Nephron progenitor cell (in vitro differentiated cells): ENCODE results near the gene CACNA1C.

Experiments
- DNase-seq: peaks from one replicate; pipeline ENCODE4 v3.0.0; 2021
- H3K27ac Mint-ChIP-seq: 2 replicates; pipeline ENCODE4 v1.8.0; 2021; ENCODE audit warnings: mild to moderate bottlenecking, moderate library complexity, mixed read lengths
- H3K27me3 Mint-ChIP-seq: 2 replicates; pipeline ENCODE4 v1.8.0; 2021; ENCODE audit warnings: mild to moderate bottlenecking, low read depth, mixed read lengths; ENCODE audit not compliant: poor library complexity
- H3K36me3 Mint-ChIP-seq: 2 replicates; pipeline ENCODE4 v1.8.0; 2021; ENCODE audit warnings: low read depth, mixed read lengths
- H3K4me1 Mint-ChIP-seq: 2 replicates; pipeline ENCODE4 v1.8.0; 2021; ENCODE audit warnings: mixed read lengths
- H3K4me3 Mint-ChIP-seq: 2 replicates; pipeline ENCODE4 v1.8.0; 2021; ENCODE audit warnings: mild to moderate bottlenecking, moderate library complexity, mixed read lengths
- H3K9me3 Mint-ChIP-seq: 2 replicates; pipeline ENCODE4 v1.8.0; 2021; ENCODE audit warnings: mild to moderate bottlenecking, moderate library complexity, mixed read lengths
- TF ChIP-seq, protein P1 (sequence below): fragments of 200-600 bp; sonication (generic); IDR thresholded peaks from 2 replicates; pipeline ENCODE4 v1.5.0; 2021; ENCODE audit warnings: antibody characterized with exemption

CACNA1C gene

DNA sequence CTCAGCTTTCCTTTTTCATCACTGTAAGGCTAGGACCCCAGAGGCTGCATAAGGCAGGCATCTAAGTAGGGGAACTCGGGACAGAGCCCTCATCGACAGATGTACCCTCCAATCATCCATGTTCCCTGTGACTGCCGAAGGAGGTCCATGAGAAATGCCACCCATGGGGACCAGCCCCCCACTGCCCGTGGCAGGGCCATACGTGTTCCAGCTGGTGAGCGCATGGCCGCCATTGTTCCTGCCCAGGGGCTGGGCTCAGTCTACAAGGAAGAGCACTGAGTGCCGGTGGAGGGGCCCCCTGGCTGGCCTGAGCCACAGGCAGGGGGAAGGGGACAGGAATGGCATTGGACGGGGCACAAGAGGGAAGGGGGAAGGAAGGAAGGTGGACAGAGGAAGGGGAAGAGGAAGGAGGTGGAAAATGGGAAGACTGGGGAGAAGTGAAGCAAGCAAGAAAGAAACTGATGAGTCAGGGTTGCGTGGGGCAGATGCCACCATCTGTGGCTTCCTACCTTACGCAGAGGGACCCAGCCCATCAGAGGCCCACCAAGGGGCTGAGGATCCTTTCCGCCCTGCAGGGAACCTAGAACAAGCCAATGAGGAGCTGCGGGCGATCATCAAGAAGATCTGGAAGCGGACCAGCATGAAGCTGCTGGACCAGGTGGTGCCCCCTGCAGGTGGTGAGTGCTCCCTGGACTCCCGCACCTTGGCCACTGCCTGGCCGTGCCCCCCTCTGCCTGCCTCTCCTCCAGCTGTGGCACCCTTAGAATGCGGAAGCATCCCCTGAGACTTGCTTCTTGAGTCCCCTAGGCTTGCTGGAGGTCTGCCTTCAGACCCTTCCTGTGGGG is 621.4 kb downstream of the CACNA1C start:
- H3K4me1 Mint-ChIP-seq, result peaks cover 20% of the 10 kb centered on the region
- no peaks in the 10 kb centered on the region for H3K36me3 Mint-ChIP-seq
- no peak overlapping the region for H3K4me3 Mint-ChIP-seq
- H3K27me3 Mint-ChIP-seq, result peaks cover 4% of the 10 kb centered on the region
- H3K9me3 Mint-ChIP-seq, result no peaks in the 10 kb centered on the region
- DNase-seq, result no peak
- H3K27ac Mint-ChIP-seq, result no peak overlapping the region
- TF ChIP-seq, protein P1, sequence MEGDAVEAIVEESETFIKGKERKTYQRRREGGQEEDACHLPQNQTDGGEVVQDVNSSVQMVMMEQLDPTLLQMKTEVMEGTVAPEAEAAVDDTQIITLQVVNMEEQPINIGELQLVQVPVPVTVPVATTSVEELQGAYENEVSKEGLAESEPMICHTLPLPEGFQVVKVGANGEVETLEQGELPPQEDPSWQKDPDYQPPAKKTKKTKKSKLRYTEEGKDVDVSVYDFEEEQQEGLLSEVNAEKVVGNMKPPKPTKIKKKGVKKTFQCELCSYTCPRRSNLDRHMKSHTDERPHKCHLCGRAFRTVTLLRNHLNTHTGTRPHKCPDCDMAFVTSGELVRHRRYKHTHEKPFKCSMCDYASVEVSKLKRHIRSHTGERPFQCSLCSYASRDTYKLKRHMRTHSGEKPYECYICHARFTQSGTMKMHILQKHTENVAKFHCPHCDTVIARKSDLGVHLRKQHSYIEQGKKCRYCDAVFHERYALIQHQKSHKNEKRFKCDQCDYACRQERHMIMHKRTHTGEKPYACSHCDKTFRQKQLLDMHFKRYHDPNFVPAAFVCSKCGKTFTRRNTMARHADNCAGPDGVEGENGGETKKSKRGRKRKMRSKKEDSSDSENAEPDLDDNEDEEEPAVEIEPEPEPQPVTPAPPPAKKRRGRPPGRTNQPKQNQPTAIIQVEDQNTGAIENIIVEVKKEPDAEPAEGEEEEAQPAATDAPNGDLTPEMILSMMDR, result no peak

DNA sequence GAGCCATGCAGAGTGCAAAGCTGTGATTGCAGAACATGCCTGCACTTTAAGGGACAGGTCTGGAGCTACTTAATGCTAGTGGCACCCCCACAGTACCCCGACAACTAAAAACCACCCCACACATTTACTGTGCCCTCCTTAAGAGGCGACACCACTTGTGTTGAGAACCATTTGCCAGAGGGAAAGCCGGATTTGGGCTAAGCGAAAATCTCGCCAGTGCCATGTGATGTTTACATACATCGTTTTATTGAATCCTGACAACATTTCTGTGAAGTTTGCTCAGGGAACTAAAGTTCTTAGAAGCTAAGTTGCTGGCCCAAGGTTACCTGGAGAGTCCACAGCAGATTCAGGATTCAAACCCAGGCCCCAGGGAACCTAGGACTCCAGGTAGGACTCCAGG is 623.0 kb downstream of the CACNA1C start:
- H3K27ac Mint-ChIP-seq, result no peak overlapping the region
- no peak overlapping the region for H3K4me3 Mint-ChIP-seq
- no peaks in the 10 kb centered on the region for H3K9me3 Mint-ChIP-seq
- H3K36me3 Mint-ChIP-seq, result no peaks in the 10 kb centered on the region
- TF ChIP-seq, protein P1, result no peak
- no peaks in the 10 kb centered on the region for H3K27me3 Mint-ChIP-seq
- peaks cover 32% of the 10 kb centered on the region for H3K4me1 Mint-ChIP-seq
- DNase-seq, result no peak

DNA sequence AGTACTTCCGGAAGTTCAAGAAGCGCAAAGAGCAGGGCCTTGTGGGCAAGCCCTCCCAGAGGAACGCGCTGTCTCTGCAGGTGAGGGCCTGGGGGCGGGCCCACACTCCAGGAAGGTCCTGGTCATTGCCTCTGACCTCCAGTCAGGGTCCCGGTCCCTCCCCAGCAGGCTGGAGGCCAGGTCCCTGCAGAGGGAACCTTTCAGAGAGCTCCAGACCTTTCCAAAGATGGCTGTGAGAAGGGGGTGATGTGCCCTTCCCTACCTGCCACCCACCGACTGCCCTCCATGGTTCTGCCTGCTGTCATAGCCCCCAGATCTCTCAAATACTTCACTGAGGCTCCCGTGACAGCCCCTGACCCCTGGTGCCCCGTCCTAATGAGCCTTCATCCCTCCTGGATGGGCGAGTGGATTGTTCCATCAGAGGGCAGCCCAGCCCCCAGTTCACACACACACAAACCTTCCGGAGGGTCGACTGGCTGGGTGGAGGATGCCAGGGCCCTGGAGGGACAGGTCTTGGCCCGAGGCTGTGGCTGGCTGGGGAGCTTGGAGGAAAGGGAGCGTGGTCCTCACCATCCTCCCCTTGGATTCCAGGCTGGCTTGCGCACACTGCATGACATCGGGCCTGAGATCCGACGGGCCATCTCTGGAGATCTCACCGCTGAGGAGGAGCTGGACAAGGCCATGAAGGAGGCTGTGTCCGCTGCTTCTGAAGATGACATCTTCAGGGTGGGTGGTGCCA is 624.5 kb downstream of the CACNA1C start:
- TF ChIP-seq, protein P1, result no peak
- Mint-ChIP-seq H3K27ac (no peak overlapping the region), H3K27me3 (no peaks in the 10 kb centered on the region), H3K4me1 (peaks cover 47% of the 10 kb centered on the region), H3K9me3 (no peaks in the 10 kb centered on the region), H3K36me3 (no peaks in the 10 kb centered on the region), H3K4me3 (no peak overlapping the region)
- no peak for DNase-seq

DNA sequence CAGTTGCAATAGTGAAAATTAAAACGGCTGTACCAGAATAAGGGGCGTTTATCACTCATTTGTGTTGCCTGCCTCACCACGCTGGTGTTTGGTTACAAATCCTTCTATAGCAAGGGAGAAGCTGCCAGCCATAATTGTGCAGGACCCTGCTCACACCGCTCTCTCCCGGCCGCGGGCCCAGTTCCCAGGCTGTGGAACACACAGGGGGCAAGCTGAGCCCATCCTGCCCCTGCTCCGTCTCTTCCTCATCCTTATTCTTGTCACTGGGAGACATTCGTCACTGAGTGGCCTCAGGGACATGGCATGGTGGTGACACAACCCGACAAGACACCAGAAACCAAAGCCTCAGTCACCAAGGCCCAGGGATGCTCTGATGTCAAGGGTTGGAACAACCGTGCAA is 625.6 kb downstream of the CACNA1C start:
- Mint-ChIP-seq H3K9me3 (peaks cover 4% of the 10 kb centered on the region), H3K27me3 (peaks cover 5% of the 10 kb centered on the region), H3K36me3 (peaks cover 5% of the 10 kb centered on the region), H3K27ac (no peak overlapping the region), H3K4me3 (no peak overlapping the region), H3K4me1 (peaks cover 56% of the 10 kb centered on the region)
- DNase-seq, result no peak
- TF ChIP-seq, protein P1, result no peak

DNA sequence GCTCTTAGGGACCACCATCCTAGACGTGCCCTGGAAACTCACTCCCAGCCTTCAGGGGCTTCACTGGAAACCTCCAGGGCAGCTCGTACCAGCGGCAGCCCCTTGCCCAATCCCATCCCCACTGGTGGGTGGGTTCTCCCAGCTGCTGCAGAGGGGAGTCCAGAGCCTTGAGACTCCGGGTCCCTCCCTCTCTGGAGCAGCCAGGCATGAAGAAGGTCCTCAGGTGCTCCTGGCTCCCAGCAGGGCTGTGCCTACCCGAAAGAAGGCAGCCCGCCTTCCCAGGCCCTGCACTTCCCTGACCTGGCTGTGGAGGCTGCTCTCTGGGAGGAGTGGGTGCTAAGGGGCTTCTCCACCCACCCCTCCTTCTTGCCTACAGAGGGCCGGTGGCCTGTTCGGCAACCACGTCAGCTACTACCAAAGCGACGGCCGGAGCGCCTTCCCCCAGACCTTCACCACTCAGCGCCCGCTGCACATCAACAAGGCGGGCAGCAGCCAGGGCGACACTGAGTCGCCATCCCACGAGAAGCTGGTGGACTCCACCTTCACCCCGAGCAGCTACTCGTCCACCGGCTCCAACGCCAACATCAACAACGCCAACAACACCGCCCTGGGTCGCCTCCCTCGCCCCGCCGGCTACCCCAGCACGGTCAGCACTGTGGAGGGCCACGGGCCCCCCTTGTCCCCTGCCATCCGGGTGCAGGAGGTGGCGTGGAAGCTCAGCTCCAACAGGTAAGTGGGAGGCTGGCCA is 626.5 kb downstream of the CACNA1C start:
- DNase-seq, result no peak
- TF ChIP-seq, protein P1, result no peak
- peaks cover 4% of the 10 kb centered on the region for H3K9me3 Mint-ChIP-seq
- H3K4me1 Mint-ChIP-seq, result peaks cover 56% of the 10 kb centered on the region
- H3K27ac Mint-ChIP-seq, result no peak overlapping the region
- H3K27me3 Mint-ChIP-seq, result peaks cover 5% of the 10 kb centered on the region
- H3K36me3 Mint-ChIP-seq, result peaks cover 5% of the 10 kb centered on the region
- H3K4me3 Mint-ChIP-seq, result no peak overlapping the region
